Measurements from ENCODE around the gene MAOB. TPM values are rescaled to one million over a fixed set of nuclear protein-coding genes. Genes with fewer than 3 reads are reported as not detected.

The MAOB gene
- total RNA-seq, 2 experiments from 2014 or later: not detected

- ATAC-seq (no peak), DNase-seq (no peak)
- Mint-ChIP-seq H3K27ac (no peak overlapping the region), H3K27me3 (peaks cover 2% of the 10 kb centered on the region), H3K4me3 (no peak overlapping the region), H3K4me1 (no peaks in the 10 kb centered on the region), H3K9me3 (ENCODE audit: low read depth) (no peaks in the 10 kb centered on the region), H3K36me3 (no peaks in the 10 kb centered on the region)
- CTCF ChIA-PET: no interaction called here
Observed at GRCh38 chrX:43785930-43786591, 96.2 kb downstream of the MAOB start.

GRCh38 chrX:43758044-43758443 lies 124.2 kb downstream of the MAOB start:
- Mint-ChIP-seq H3K27me3 (no peaks in the 10 kb centered on the region), H3K4me1 (peaks cover 6% of the 10 kb centered on the region)
- ATAC-seq: no peak

GRCh38 chrX:43756076-43756475 lies 126.2 kb downstream of the MAOB start:
- CTCF ChIA-PET: no interaction called here
- H3K9me3 Mint-ChIP-seq (ENCODE audit: low read depth): no peaks in the 10 kb centered on the region
- no peak overlapping the region for H3K27ac Mint-ChIP-seq
- H3K36me3 Mint-ChIP-seq: no peaks in the 10 kb centered on the region
- no peaks in the 10 kb centered on the region for H3K27me3 Mint-ChIP-seq
- peaks cover 6% of the 10 kb centered on the region for H3K4me1 Mint-ChIP-seq
- ATAC-seq: no peak
- DNase-seq: no peak
- no peak overlapping the region for H3K4me3 Mint-ChIP-seq

More at GRCh38 chrX:43758044-43758443, 124.2 kb downstream of the MAOB start:
- no peak for DNase-seq
- Mint-ChIP-seq H3K9me3 (ENCODE audit: low read depth) (no peaks in the 10 kb centered on the region), H3K4me3 (no peak overlapping the region), H3K36me3 (no peaks in the 10 kb centered on the region), H3K27ac (no peak overlapping the region)
- CTCF ChIA-PET: no interaction called here

- H3K27ac Mint-ChIP-seq: no peak overlapping the region
- H3K4me3 Mint-ChIP-seq: no peak overlapping the region
- no peaks in the 10 kb centered on the region for H3K27me3 Mint-ChIP-seq
- H3K9me3 Mint-ChIP-seq (ENCODE audit: low read depth): no peaks in the 10 kb centered on the region
- peaks cover 16% of the 10 kb centered on the region for H3K4me1 Mint-ChIP-seq
- CTCF ChIA-PET: no interaction called here
- H3K36me3 Mint-ChIP-seq: no peaks in the 10 kb centered on the region
- DNase-seq (no peak), ATAC-seq (no peak)
Observed at GRCh38 chrX:43753637-43754036, 128.6 kb downstream of the MAOB start.

- DNase-seq (peak; percentile 57), ATAC-seq (peak; percentile 68)
- no peaks in the 10 kb centered on the region for H3K9me3 Mint-ChIP-seq (ENCODE audit: low read depth)
- H3K4me3 Mint-ChIP-seq: no peak overlapping the region
- CTCF ChIA-PET: interaction anchor here (0.6 to 2.4 kb wide), 4 partner anchors 8 to 191 kb away, joined by 3 to 14 read pairs (median 3); no protein-coding TSS in a partner anchor
- H3K36me3 Mint-ChIP-seq: no peaks in the 10 kb centered on the region
- H3K27ac Mint-ChIP-seq: no peak overlapping the region
- H3K27me3 Mint-ChIP-seq: no peaks in the 10 kb centered on the region
- H3K4me1 Mint-ChIP-seq: peaks cover 16% of the 10 kb centered on the region
Observed at GRCh38 chrX:43750248-43750676, 132.0 kb downstream of the MAOB start.

GRCh38 chrX:43747476-43747875 lies 134.8 kb downstream of the MAOB start:
- H3K27ac Mint-ChIP-seq: no peak overlapping the region

GRCh38 chrX:43745938-43746721 lies 136.1 kb downstream of the MAOB start:
- no peak for ATAC-seq
- CTCF ChIA-PET: interaction anchor here (1.0 to 1.2 kb wide), 2 partner anchors 180 to 1948 kb away, joined by 3 read pairs; no protein-coding TSS in a partner anchor
- Mint-ChIP-seq H3K27me3 (no peaks in the 10 kb centered on the region), H3K36me3 (no peaks in the 10 kb centered on the region), H3K4me3 (no peak overlapping the region), H3K4me1 (peaks cover 10% of the 10 kb centered on the region), H3K27ac (no peak overlapping the region), H3K9me3 (ENCODE audit: low read depth) (no peaks in the 10 kb centered on the region)
- DNase-seq: no peak

More at GRCh38 chrX:43747476-43747875, 134.8 kb downstream of the MAOB start:
- H3K27me3 Mint-ChIP-seq: no peaks in the 10 kb centered on the region
- no peaks in the 10 kb centered on the region for H3K36me3 Mint-ChIP-seq
- CTCF ChIA-PET: interaction anchor here (1.2 kb wide), 1 partner anchor 1949 kb away, joined by 3 read pairs; no protein-coding TSS in a partner anchor
- peaks cover 10% of the 10 kb centered on the region for H3K4me1 Mint-ChIP-seq
- no peaks in the 10 kb centered on the region for H3K9me3 Mint-ChIP-seq (ENCODE audit: low read depth)
- no peak for ATAC-seq
- H3K4me3 Mint-ChIP-seq: no peak overlapping the region
- no peak for DNase-seq

GRCh38 chrX:43744284-43744683 lies 138.0 kb downstream of the MAOB start:
- CTCF ChIA-PET: no interaction called here
- Mint-ChIP-seq H3K4me1 (no peaks in the 10 kb centered on the region), H3K27me3 (no peaks in the 10 kb centered on the region), H3K36me3 (no peaks in the 10 kb centered on the region), H3K27ac (no peak overlapping the region), H3K9me3 (ENCODE audit: low read depth) (no peaks in the 10 kb centered on the region), H3K4me3 (no peak overlapping the region)
- ATAC-seq: no peak
- no peak for DNase-seq

GRCh38 chrX:43743100-43743822 lies 139.0 kb downstream of the MAOB start:
- Mint-ChIP-seq H3K9me3 (ENCODE audit: low read depth) (no peaks in the 10 kb centered on the region), H3K36me3 (no peaks in the 10 kb centered on the region), H3K4me3 (no peak overlapping the region), H3K27ac (no peak overlapping the region), H3K4me1 (no peaks in the 10 kb centered on the region), H3K27me3 (no peaks in the 10 kb centered on the region)
- CTCF ChIA-PET: no interaction called here
- no peak for DNase-seq
- no peak for ATAC-seq

GRCh38 chrX:43741843-43742573 lies 140.2 kb downstream of the MAOB start:
- no peak for ATAC-seq
- Mint-ChIP-seq H3K9me3 (ENCODE audit: low read depth) (no peaks in the 10 kb centered on the region), H3K36me3 (no peaks in the 10 kb centered on the region), H3K4me3 (no peak overlapping the region), H3K27ac (no peak overlapping the region), H3K4me1 (no peaks in the 10 kb centered on the region), H3K27me3 (no peaks in the 10 kb centered on the region)
- CTCF ChIA-PET: interaction anchor here (1.4 kb wide), 1 partner anchor 8 kb away, joined by 3 read pairs; no protein-coding TSS in a partner anchor
- no peak for DNase-seq

GRCh38 chrX:43735957-43736356 lies 146.3 kb downstream of the MAOB start:
- DNase-seq (no peak), ATAC-seq (no peak)
- Mint-ChIP-seq H3K36me3 (peaks cover 3% of the 10 kb centered on the region), H3K27ac (no peak overlapping the region), H3K27me3 (no peaks in the 10 kb centered on the region), H3K4me1 (no peaks in the 10 kb centered on the region), H3K9me3 (ENCODE audit: low read depth) (no peaks in the 10 kb centered on the region), H3K4me3 (no peak overlapping the region)
- CTCF ChIA-PET: no interaction called here

GRCh38 chrX:43735534-43735933 lies 146.7 kb downstream of the MAOB start:
- peaks cover 3% of the 10 kb centered on the region for H3K36me3 Mint-ChIP-seq
- H3K4me3 Mint-ChIP-seq: no peak overlapping the region
- no peaks in the 10 kb centered on the region for H3K27me3 Mint-ChIP-seq
- CTCF ChIA-PET: no interaction called here
- H3K4me1 Mint-ChIP-seq: no peaks in the 10 kb centered on the region
- DNase-seq (no peak), ATAC-seq (no peak)
- H3K27ac Mint-ChIP-seq: no peak overlapping the region
- no peaks in the 10 kb centered on the region for H3K9me3 Mint-ChIP-seq (ENCODE audit: low read depth)

GRCh38 chrX:43734444-43734843 lies 147.8 kb downstream of the MAOB start:
- ATAC-seq: no peak
- Mint-ChIP-seq H3K27me3 (no peaks in the 10 kb centered on the region), H3K9me3 (ENCODE audit: low read depth) (no peaks in the 10 kb centered on the region), H3K36me3 (peaks cover 3% of the 10 kb centered on the region), H3K4me1 (no peaks in the 10 kb centered on the region), H3K27ac (no peak overlapping the region), H3K4me3 (no peak overlapping the region)
- CTCF ChIA-PET: no interaction called here
- DNase-seq: no peak

Data from activated CD8-positive, alpha-beta memory T cell treated with anti-CD3 and anti-CD28 coated beads, Interleukin-2, amount 10 ng/mL, durations not matched to agents 7 days and 5 days (primary cell).